Mucosa of descending colon (tissue), 3 donors: ENCODE results near the gene KRT34. TPM values are rescaled to one million over a fixed set of nuclear protein-coding genes. Genes with fewer than 3 reads are reported as not detected.
"Not testable (repeated sequence)": the region's sequence is repeated elsewhere in the genome, so short reads cannot be mapped to it uniquely, and the experiment has no call there.

ENCODE experiments used
- ATAC-seq: fragments of 200-7000 bp; cut with Tn5 transposase; one replicate; pipeline ENCODE4 v1.9.1; 2020; ENCODE audit warnings: mild to moderate bottlenecking, moderate library complexity
- DNase-seq, 3 donors: peaks; one replicate each; pipeline ENCODE4 v3.0.0-alpha.2; 2020
- H3K36me3 ChIP-seq: fragments of 200-600 bp; one replicate; pipeline ENCODE4 v1.8.0; 2021; ENCODE audit warnings: low read depth, mild to moderate bottlenecking
- H3K4me1 ChIP-seq: fragments of 200-600 bp; one replicate; pipeline ENCODE4 v1.8.0; 2021; ENCODE audit warnings: low read depth, mild to moderate bottlenecking
- H3K4me3 ChIP-seq: fragments of 200-600 bp; one replicate; pipeline ENCODE4 v1.8.0; 2021; ENCODE audit warnings: mild to moderate bottlenecking
- H3K9me3 ChIP-seq: fragments of 200-600 bp; one replicate; pipeline ENCODE4 v1.8.0; 2021; ENCODE audit warnings: mild to moderate bottlenecking
- CTCF ChIP-seq: fragments of 200-600 bp; IDR thresholded peaks from one replicate; pipeline ENCODE4 v1.8.0; 2022; ENCODE audit warnings: antibody characterized with exemption, mild to moderate bottlenecking
- intact Hi-C, 2 donors: fragments of 100-400 bp; cut with DNase I in 1 of 2; cut with micrococcal nuclease in 1 of 2; formaldehyde crosslinking; loops; one replicate each; pipeline versions ENCODE4 v1.11.0 to v1.11.1; 2022; cut with DNase I, micrococcal nuclease
- total RNA-seq, 3 donors: library from RNA; stranded (reverse); fragmentation: NEBNext Ultra II Directional in 2 of 3; extraction: Animal tissue kit (Norgen Biotek cat#: 25700) in 2 of 3; gene quantifications; one replicate each; pipeline versions ENCODE4 v1.2.1 to v1.2.4, GENCODE V29; 2021 to 2023
- donor health status: DM: no; HTN: no; CAD: no; lungs with moderate emphysema.
- donor health status: DM: no; HTN: no; CAD: no.
- donor health status: DM: no; HTN: yes; CAD: no.

KRT34 gene
- total RNA-seq, 3 donors from 2014 or later: not detected

- H3K4me1 ChIP-seq: no peaks in the 10 kb centered on the region
- no peak for TF ChIP-seq CTCF
- H3K4me3 ChIP-seq: no peak overlapping the region
- intact Hi-C loops: no loop called here
- DNase-seq: no peak
- ATAC-seq: no peak
- H3K36me3 ChIP-seq: no peaks in the 10 kb centered on the region
- H3K9me3 ChIP-seq: no peaks in the 10 kb centered on the region
Observed at GRCh38 chr17:41402161-41402560, 20.1 kb upstream of the KRT34 start.

DNA sequence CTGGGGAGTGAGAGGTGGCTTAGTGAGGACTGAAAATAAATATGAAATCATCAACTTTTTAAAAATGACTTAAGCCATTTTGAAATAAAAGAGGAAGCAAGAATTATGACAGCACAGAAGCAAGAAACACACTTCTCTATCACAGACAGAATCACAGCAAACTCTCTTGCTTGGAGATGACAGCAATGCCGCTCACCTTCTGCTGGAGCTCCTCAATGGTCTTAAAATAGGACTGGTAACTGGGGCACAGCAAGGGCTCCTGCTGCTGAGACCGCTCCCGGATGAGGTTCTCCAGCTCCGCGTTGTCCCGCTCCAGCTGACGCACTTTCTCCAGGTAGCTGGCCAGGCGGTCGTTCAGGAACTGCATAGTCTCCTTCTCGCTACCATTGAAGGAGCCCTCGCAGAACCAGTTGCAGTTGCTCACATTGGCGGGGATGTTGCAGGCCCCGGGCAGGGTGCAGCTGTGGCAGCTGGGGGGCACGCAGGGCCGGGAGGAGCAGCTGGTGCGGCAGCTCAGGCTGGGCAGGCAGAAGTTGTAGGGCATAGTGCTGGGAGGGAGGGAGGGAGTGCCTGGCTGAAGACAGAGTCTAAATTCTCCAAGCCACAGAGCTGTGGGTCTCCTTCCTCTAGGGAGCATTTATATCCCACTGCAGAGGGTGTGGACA, 15.0 kb upstream of the KRT34 start, which contains the start of gene KRT31:
Gene KRT31 (minus strand): TSS at position 613 of the 665 bp plus-strand sequence. CDS start 69 bp downstream, at position 544.
- ATAC-seq (no peak), DNase-seq (no peak)
- no peaks in the 10 kb centered on the region for H3K4me1 ChIP-seq
- TF ChIP-seq CTCF: no peak
- no peaks in the 10 kb centered on the region for H3K9me3 ChIP-seq
- H3K36me3 ChIP-seq: no peaks in the 10 kb centered on the region
- intact Hi-C loops: no loop called here
- H3K4me3 ChIP-seq: no peak within 1 kb of the TSS

DNA sequence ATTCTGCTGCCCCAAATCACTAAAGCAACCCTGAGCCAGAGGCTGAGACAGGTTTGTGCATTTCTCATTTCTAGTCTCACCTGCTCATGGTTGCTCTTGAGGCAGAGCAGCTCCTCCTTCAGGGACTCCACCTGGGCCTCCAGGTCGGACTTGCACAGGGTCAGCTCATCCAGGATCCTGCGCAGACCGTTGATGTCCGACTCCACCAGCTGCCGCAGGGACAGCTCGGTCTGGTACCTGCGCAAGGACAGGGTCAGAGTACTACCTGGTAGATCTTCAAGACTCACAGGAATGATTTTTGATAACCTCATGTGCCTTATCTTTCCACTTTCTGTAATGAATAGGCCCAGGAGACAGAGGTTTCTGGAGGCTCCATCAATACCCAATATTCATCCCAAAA, 14.2 kb upstream of the KRT34 start:
- no peaks in the 10 kb centered on the region for H3K4me1 ChIP-seq
- no peak overlapping the region for H3K4me3 ChIP-seq
- H3K9me3 ChIP-seq: no peaks in the 10 kb centered on the region
- ATAC-seq (no peak), DNase-seq (no peak)
- TF ChIP-seq CTCF: no peak
- intact Hi-C loops: no loop called here
- H3K36me3 ChIP-seq: no peaks in the 10 kb centered on the region

DNA sequence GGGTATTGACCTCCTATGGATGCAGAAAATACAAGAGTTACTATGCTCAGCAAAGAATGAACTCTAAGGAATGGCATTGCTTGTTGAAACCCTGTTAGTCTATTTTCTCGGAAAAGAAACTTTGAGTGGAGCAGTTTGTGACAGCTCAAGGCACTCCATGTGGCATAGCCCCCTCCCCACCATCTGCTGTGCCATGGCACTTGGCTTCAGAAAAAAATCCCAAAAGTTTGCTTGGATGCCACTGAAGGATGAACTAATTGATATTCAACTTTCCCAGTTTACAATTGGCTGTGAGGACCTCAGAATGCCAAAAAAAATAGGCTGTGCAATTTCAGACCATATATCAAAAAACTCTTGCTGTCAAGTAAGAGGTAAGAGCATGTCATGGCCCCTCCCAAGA, 13.5 kb upstream of the KRT34 start:
- TF ChIP-seq CTCF: no peak
- Histone ChIP-seq H3K4me1 (no peaks in the 10 kb centered on the region), H3K36me3 (no peaks in the 10 kb centered on the region), H3K4me3 (no peak overlapping the region), H3K9me3 (no peaks in the 10 kb centered on the region)
- intact Hi-C loops: no loop called here
- no peak for ATAC-seq
- DNase-seq: no peak

GRCh38 chr17:41395044-41395443, 12.9 kb upstream of the KRT34 start:
- intact Hi-C loops, H3K36me3 ChIP-seq, H3K9me3 ChIP-seq, H3K4me3 ChIP-seq, DNase-seq, ATAC-seq, H3K4me1 ChIP-seq: not testable (repeated sequence)

- TF ChIP-seq CTCF: no peak
- Histone ChIP-seq H3K4me1 (no peaks in the 10 kb centered on the region), H3K4me3 (no peak overlapping the region), H3K9me3 (no peaks in the 10 kb centered on the region), H3K36me3 (no peaks in the 10 kb centered on the region)
- intact Hi-C loops: no loop called here
- ATAC-seq: no peak
- DNase-seq: no peak
Observed at GRCh38 chr17:41394254-41394996, 12.3 kb upstream of the KRT34 start.
